AG09319 (cell line): Measurements from ENCODE around the gene PAK2.
A peak's percentile ranks its signal among the peaks of the same experiment; 100 is the strongest.

ENCODE experiments used
- DNase-seq: peaks from one replicate; pipeline ENCODE4 v3.0.0-alpha.2; 2010; ENCODE audit warnings: low read depth; ENCODE audit errors: extremely low read depth
- TF ChIP-seq, protein P1 (sequence below): IDR thresholded peaks from 2 replicates; pipeline ENCODE4 v1.5.1; 2011; ENCODE audit warnings: low read depth, mild to moderate bottlenecking, inconsistent platforms, low read length, moderate library complexity

Gene PAK2

DNA sequence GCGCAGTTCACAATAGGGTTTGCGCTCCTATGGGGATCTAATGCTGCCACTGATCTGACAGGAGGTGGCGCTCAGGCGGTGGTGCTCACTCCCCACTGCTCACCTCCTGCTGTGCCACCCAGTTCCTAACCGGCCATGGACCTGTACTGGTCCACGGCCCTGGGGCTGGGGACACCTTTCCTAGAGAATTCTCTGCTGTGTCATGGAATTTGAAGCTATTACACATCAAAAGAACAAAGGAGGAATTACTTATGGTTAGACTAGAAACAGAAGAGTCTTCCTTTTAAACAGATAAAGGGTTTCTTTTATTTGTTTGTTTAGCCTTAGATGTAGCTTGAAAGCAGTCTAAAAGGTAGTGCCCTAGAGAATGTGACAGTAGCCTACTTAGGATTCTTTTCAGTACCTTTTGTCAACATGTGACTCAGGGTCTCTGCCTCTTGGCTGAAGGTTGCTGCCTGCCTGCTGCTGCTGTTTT lies 50.3 kb downstream of the PAK2 start:
- no peak for DNase-seq

GRCh38 chr3:196790636-196791035 lies 51.0 kb downstream of the PAK2 start:
- DNase-seq, result no peak
- TF ChIP-seq, protein P1, sequence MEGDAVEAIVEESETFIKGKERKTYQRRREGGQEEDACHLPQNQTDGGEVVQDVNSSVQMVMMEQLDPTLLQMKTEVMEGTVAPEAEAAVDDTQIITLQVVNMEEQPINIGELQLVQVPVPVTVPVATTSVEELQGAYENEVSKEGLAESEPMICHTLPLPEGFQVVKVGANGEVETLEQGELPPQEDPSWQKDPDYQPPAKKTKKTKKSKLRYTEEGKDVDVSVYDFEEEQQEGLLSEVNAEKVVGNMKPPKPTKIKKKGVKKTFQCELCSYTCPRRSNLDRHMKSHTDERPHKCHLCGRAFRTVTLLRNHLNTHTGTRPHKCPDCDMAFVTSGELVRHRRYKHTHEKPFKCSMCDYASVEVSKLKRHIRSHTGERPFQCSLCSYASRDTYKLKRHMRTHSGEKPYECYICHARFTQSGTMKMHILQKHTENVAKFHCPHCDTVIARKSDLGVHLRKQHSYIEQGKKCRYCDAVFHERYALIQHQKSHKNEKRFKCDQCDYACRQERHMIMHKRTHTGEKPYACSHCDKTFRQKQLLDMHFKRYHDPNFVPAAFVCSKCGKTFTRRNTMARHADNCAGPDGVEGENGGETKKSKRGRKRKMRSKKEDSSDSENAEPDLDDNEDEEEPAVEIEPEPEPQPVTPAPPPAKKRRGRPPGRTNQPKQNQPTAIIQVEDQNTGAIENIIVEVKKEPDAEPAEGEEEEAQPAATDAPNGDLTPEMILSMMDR, result no peak

More for the DNA sequence above, 50.3 kb downstream of the PAK2 start:
- TF ChIP-seq, protein P1, result no peak

DNA sequence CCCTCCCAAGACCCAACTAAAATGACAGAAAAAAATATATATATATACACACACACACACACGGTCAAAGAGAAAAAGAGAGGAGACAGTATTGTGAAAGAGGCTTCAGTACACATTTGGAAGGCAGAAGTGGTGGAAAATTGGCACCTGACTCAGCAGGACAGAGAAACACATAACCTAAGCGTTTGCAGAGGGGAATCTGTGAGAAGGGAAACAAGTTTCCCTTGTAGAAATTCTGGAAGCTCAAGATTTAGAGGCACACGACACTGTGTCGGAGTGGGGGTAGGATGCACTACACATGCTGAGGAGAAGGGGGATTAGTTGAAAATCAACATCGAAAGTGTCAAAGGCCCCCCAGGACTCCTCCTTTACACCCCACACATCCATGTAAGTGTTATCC lies 53.1 kb downstream of the PAK2 start:
- no peak for DNase-seq

DNA sequence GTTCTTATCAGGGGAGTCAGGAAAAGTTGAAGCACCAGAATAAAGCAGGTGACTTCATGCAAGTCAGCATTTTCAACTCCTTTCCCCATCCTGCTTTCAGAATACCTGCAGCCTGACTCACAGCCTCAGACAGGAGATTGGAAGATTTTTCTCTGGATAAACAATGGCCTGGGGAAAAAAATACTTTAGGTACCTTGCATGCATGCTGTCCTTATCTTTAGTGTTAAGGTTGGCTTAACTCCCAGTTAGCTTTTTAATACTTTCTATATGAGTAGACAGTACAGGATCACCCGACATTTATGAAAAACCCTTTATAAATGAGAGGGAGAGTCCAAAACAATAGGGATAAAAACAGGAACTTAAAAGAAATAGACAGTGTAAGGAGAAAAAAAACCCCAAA lies 53.6 kb downstream of the PAK2 start:
- peak; percentile 42 for DNase-seq
- TF ChIP-seq, protein P1, result no peak

More for the DNA sequence above, 53.1 kb downstream of the PAK2 start:
- TF ChIP-seq, protein P1, result no peak

- TF ChIP-seq, protein P1, result no peak
These were observed 54.8 kb downstream of the PAK2 start for GRCh38 chr3:196794467-196794866.

DNA sequence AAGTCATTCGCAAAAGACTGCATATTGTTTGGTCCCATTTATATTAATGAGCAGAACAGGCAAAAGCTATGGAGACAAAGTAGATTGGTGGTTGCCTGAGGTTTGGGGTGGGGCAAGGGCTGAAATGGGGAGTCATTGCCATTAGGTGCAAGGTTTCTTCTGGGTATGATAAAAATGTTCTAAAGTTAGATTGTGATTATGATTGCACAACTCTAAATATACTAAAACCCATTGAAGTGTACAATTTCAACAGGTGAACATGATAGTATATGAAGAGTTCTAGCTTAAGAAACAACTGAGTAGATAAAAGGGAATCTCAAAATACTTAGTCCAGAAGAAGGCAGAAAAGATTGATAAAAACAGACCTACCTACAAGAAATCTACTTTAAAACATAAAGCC lies 56.7 kb downstream of the PAK2 start:
- TF ChIP-seq, protein P1, result no peak
- no peak for DNase-seq

More at GRCh38 chr3:196794467-196794866, 54.8 kb downstream of the PAK2 start:
- no peak for DNase-seq

DNA sequence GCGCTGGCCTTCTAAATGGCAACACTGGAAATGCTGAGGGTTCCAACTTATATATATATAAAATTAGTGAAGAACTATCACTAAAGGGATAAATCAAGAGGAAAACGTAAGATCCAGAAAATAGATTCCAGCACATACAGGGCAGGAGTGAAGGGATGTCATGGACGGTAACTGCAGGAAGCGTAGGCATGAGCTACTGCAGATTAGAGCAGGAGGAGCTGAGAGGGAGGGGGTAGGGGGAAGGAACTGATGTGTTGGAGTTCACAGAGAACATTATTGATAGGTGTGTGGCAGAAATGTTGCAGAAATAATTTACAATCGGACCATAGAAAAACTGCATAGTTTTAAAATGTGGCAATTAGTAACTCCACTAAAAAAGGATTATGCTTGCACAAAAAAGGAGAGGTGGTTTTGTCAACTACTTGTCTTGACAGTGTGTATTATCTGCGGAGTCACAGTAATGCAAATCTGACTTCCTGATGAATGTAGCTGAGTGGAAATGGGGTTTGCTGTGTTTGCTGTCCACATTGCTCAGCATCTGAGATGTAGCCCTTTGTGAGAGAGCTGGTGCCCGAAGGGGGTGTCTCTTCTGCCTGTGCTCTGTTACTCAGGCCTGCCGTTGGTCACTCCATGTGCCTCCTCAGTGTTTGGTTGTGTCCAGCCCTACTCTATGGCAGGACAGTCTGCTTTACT lies 61.2 kb downstream of the PAK2 start:
- TF ChIP-seq, protein P1, result no peak
- DNase-seq, result no peak
